NCI-H345 treated with DMSO at 0.1 percent for 48 hours (cell line): ENCODE data around the gene SSTR3.
"Not testable (repeated sequence)": the region's sequence is repeated elsewhere in the genome, so short reads cannot be mapped to it uniquely, and the experiment has no call there.

Experiments
- DNase-seq: peaks from one replicate; lab custom pipeline; 2025; ENCODE audit not compliant: unreplicated experiment; lab: John Stamatoyannopoulos, UW

Gene SSTR3

GRCh38 chr22:37243402-37244113 lies 31.3 kb upstream of the SSTR3 start:
- no peak for DNase-seq

- no peak for DNase-seq
These were observed 30.2 kb upstream of the SSTR3 start for GRCh38 chr22:37242395-37242918.

DNA sequence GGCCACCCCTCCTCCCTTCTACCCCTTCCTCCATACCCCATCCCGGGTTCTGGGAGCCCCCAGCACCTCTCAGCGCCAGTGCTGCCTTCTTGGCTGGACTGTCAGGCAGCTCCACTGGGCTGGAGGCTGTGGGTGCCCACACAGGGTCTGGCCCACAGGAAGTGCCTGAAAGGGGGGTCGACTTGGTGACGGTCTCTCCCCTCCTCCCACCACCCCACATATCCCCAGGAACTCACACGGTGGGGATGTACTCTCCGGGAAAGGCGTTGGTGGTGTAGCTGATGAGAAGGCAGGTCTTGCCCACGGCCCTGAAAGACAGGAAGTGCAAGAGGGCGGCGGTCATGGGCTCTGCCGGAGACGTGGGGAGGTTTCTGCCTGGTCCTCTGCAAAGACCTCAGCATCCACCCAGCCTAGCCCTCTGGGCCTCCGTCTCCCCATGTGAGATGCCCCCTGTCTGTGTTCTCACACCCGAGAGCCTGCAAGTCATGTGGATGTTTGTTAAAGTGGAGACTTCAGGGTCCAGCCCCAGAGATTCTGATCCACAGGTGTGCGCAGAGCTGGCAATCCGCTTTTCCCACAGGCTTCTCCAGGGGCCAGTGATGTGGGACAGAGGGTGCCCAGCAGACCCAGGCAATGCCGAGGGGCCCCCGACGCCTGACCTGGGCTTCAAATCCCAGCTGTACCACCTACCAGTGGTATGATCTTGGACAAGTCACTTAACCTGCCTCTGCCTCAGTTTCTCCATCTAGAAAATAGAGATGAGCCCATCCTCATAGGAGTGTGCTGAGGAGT lies 29.3 kb upstream of the SSTR3 start:
- DNase-seq, result no peak

GRCh38 chr22:37240941-37241320 lies 28.7 kb upstream of the SSTR3 start:
- DNase-seq, result no peak

DNA sequence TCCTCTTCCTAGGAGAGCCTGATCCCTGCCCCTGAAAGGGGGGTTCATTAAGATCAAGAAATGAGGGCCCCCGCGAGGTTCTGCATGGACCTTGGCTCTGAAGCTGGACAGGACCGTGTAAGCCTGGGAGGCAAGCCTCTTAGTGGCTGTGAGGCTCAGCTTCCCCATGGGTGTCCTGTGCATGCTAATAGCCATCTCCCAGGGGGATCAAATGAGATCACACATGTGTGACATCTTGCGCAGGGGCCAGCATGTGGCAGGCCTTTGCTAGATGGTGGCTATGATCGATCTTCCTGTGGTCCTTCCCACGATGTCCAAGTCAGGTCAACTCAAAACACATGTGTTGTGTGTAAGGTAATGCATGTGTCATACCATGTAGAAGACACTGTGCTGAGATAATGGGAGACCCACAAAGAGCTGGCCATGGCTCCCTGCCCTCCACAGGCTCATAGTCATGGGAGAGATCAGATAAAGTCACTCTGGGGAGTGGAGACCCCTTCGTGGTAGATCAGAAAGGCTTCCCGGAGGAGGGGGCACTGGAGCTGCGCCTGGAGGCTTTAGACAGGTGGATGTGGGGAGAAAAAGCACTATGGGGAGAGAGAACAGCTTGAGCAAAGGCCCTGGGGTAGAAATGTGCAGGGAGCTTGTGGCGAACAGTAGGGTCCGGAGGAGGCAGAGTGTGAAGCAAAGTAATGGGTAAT lies 28.1 kb upstream of the SSTR3 start:
- no peak for DNase-seq

- DNase-seq, result no peak
These were observed 27.3 kb upstream of the SSTR3 start for GRCh38 chr22:37239336-37240239.

DNA sequence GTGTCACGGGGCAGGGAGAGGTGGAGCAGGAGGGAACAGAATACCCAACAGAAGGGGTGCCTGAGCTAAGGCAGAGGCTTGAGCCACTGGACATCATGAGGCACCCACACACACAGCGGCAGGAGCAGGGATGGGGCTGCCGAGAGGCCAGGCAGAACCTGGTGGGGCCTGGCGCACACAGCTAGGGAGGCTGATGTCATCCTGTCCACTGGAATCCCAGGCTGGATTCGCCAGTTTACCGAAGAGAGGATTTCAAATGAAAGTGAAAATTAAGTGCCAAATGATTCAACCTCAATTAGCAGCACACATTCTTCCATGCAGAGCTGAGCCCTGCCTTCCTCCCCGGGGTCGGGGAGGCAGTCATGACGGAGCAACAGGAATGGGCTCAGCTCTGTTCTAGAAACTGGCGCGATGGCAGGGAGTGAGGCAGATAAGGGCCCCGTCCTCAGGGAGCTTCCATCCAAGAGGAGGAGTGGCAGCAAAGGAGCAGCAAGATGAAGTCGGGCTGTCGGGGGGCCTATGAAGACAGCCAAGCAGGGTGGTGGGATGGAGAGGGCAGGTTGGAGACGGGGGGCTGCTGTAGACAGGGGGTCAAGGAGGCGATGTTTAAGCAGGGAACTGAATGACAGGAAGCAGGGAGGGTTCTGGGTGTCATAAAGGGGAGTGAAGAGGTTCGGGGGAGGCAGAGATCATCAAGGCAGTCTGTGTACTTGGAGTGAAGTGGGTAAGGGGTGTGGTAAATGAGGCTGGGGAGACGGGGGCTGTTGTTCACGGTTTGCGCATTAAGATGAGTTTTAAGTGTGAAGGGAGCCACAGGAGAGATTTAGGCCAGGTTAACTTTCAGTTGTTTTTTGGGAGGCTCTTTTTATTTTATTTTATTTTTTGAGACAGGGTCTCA lies 25.3 kb upstream of the SSTR3 start:
- no peak for DNase-seq

GRCh38 chr22:37235897-37236607 lies 23.8 kb upstream of the SSTR3 start:
- no peak for DNase-seq

DNA sequence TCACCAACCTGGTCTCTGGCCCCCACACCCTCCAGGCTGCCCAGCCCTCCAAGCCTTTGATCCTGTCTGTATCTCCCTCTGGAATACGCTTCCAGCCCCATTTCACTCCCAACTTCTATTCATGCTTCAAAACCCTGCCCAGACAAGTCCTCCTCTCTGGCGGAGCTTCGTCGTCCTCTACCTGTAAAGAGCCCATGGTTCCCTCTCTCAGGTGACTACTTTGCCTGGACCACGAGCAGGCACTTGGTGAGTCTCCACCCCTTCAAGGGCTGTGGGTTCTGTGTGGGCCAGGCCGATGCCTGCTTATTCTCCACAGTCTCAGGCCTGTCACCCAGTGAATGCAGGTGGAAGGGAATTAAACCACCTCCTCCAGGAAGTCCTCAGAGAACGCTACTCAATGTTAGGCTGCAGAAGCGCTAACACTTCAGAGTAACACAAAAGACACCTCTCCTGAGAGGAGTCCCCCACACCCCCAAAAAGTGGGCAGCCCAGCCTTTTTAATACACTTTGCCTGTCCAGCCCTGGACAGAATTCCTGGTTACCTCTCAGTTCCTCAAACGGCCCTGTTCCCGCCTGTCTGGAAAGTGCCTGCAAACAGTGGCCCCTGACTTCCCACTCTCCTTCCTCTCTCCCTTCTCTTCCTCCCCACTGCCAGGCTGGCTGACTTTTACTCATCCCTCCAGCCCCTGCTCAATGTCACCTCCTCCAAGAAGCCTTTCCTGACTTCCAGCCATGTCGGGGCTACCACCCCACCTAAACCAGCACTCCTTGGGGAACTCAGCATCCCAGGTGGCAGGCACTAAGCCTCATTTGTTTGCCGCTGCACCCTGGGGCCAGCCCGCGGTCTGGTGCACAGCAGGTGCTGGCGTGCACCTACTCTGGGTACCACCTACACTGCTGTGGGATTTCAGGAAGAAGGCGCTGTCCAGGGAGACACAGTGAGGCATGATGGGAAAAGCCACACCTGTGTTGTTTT lies 22.7 kb upstream of the SSTR3 start:
- DNase-seq, result no peak

DNA sequence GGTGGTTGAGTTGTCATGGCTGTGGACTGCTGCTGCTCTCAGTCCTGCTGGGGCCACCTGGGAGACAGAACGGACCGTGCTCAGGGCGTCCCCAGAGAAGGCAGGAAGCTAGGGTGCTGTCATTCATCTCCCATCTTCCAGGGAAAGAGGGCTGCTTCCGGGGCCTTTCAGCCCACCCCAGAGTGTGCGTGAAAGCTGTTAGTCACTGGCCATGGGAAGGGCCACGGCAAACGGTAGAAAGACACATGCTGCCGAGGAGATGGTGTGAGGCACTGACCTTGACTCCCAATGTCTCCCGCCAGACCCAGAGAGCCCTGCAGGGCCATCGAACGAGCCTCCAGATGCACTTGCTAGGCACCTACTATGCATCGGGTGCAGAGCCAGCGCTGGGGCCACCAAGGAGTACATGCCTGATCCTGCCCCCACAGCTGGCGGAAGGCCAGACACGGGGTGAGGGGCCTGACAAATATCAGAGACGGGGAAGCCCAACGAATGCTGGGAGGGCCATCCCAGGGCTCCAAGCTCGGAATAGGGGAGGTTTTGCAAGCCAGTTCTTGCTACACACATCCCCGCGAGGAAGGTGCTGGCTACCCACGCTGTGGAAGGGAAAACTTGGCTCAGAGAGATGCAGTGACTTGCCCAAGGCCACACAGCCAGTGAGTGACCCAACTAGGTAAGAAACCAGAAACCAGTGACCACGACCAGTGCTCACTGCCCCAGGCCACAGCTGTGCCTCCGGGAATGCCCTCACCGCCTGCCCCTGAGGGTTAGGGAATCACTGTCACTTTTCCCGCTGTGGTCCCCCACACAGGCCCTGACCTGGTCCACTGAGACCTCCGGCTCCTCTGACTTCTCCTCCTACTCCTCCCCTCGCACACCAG lies 21.7 kb upstream of the SSTR3 start:
- DNase-seq, result no peak

- not testable (repeated sequence) for DNase-seq
These were observed 21.1 kb upstream of the SSTR3 start for GRCh38 chr22:37233371-37233750.

- no peak for DNase-seq
These were observed 20.1 kb upstream of the SSTR3 start for GRCh38 chr22:37232140-37232998.

DNA sequence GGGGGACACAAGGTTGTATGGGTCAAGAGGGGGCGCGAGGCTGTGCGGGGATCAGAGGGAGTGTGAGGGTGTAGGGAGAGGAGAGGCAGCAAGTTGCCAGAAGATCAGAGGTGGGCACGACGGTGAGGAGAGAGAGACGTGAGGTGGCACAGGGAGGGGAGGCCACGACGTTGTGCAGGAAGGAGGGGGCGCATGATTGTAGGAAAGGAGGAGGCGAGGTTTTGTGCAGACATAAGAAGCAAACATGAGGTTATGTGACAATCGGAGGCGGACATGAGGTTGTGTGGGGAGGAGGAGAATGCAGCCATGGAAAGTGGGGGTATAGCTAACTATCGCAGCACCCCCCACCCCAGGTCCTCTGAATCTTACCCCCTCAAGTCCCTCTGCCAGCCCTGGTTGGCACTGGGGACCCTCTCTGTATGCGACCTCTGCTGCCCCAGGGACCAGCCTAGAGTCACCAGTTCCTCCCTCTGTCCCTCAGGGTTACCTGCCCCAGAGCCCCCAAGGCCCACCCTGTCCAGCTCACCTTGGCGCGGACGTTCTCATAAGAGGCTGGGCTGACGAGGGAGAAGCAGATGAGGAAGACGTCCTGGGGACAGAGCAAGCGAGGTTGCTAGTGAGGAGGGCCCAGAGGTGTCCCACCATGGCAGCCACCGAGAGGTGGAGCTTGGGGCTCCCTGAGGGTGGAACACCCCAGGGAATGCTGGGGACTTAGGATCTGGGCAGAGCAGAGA lies 19.3 kb upstream of the SSTR3 start:
- DNase-seq, result no peak

DNA sequence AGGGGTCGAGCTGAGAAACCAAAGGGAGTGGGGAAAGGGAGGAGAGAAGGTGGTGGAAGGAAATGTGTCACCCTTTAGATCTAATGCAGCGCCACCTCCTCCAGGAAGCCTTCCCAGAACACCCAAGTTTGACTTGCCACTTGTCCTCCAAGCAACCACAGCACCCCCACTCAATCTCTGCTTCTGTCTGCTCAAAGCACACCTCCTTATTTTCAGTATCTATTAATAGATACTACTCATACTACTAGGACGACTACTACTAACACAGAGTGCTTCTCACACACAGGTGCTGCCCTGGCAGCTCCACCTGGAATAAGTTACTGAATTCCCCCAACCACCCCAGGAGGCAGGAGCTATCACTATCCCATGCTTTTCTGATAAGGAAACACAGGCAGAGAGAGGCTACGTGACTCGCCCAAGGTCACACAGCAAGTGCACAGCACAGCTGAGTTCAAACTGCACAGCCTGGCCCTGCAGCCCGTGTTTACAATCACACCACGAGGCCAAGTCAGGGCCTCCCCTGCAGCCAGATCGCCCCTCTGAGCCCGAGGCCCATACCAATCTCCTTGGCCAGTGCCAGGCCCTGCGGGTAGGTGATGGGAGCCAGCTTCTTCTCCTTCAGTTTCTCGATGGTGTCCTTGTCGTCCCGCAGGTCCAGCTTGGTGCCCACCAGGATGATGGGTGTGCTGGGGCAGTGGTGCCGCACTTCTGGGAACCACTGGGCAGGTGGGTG lies 18.6 kb upstream of the SSTR3 start:
- no peak for DNase-seq
